ENCODE data around the gene ICAM1. TPM values are rescaled to one million over a fixed set of nuclear protein-coding genes. Genes with fewer than 3 reads are reported as not detected.

ICAM1 gene
- total and polyA plus RNA-seq, 2 of the 13 experiments (the other 11 are each of a cell fraction or from before 2014, with no cell fraction given), result 37.9 to 98.4 TPM

DNA sequence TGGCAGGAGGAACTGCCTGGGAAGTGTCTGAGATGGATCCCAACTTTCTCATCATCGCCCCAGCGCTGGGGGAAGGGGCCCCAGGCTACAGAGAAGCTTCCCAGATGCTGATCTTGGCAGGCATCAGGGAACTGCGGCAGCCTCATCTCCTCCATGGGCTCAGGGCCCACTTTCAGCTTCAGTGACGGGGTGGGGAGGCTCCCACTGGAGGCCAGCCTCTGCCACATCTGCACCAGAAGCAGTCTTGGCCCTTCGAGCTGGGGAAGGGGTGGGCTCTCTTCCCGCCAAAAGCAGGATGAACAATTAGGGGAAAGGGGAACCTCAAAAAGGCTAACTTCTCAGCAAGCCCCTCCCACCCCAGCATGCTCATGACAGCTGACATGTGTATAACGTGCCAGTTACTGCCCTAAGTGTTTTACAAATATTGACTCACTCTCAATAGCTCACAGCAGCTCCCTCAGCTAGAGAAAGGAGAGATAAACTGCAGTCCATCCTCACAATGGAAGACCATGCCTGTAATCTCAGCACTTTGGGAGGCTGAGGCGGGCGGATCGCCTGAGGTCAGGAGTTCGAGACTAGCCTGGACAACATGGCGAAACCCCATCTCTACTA, 32.6 kb upstream of the ICAM1 start (continued):
- 0 out of 2 replicates have a peak, but pooled peaks have one; percentile 47 for TF ChIP-seq ZNF350 (CRISPR knock-in tag; IDR thresholded peaks at IDR 0.05; ENCODE audit: borderline replicate concordance, low read depth)
- TF ChIP-seq DNMT1 (CRISPR knock-in tag; IDR thresholded peaks at IDR 0.05), result no peak
- no peak for TF ChIP-seq PHF5A (CRISPR knock-in tag; IDR thresholded peaks at IDR 0.05; ENCODE audit: low read depth, unreplicated experiment)
- no peak for TF ChIP-seq IKZF4 (CRISPR knock-in tag; IDR thresholded peaks at IDR 0.05; ENCODE audit: borderline replicate concordance, low read depth, not compliant biosample characterization)
- TF ChIP-seq, protein P1, sequence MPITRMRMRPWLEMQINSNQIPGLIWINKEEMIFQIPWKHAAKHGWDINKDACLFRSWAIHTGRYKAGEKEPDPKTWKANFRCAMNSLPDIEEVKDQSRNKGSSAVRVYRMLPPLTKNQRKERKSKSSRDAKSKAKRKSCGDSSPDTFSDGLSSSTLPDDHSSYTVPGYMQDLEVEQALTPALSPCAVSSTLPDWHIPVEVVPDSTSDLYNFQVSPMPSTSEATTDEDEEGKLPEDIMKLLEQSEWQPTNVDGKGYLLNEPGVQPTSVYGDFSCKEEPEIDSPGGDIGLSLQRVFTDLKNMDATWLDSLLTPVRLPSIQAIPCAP (CRISPR knock-in tag; IDR thresholded peaks at IDR 0.05; ENCODE audit: low read depth), result no peak
- peak; percentile 54; the same call in 1 of the 2 replicates for TF ChIP-seq ZMYM4 (CRISPR knock-in tag; IDR thresholded peaks at IDR 0.05)
- TF ChIP-seq NCOA5 (CRISPR knock-in tag; IDR thresholded peaks at IDR 0.05), result no peak
- 0 out of 2 replicates have a peak, but pooled peaks have one; percentile 36 for TF ChIP-seq GTF3A (CRISPR knock-in tag; conservative IDR thresholded peaks at IDR 0.05)
- peak; percentile 43; the same call in 1 of the 2 replicates for TF ChIP-seq ZKSCAN8 (CRISPR knock-in tag; IDR thresholded peaks at IDR 0.05; ENCODE audit: borderline replicate concordance)
- TF ChIP-seq PHF21A (CRISPR knock-in tag; IDR thresholded peaks at IDR 0.05), result peak; percentile 31; the same call in 1 of the 2 replicates
- TF ChIP-seq SNAI1 (CRISPR knock-in tag; IDR thresholded peaks at IDR 0.05; ENCODE audit: borderline replicate concordance), result no peak
- TF ChIP-seq HDAC1 (CRISPR knock-in tag; IDR thresholded peaks at IDR 0.05), result peak; percentile 85
- no peak for TF ChIP-seq ZFP90 (CRISPR knock-in tag; IDR thresholded peaks at IDR 0.05; ENCODE audit: borderline replicate concordance)
- TF ChIP-seq ZNF510 (CRISPR knock-in tag; IDR thresholded peaks at IDR 0.05; ENCODE audit: low read depth), result no peak
- TF ChIP-seq NFE2 (CRISPR knock-in tag; IDR thresholded peaks at IDR 0.05), result no peak
- TF ChIP-seq AHR (CRISPR knock-in tag; IDR thresholded peaks at IDR 0.05), result no peak
- peak; percentile 94 for TF ChIP-seq MEIS1 (CRISPR knock-in tag; IDR thresholded peaks at IDR 0.05; ENCODE audit: borderline replicate concordance)
- TF ChIP-seq ZNF792 (CRISPR knock-in tag; IDR thresholded peaks at IDR 0.05), result peak; percentile 49; the same call in 1 of the 2 replicates
- peak; percentile 51; the same call in 1 of the 2 replicates for TF ChIP-seq NCOA2 (CRISPR knock-in tag; IDR thresholded peaks at IDR 0.05)
- TF ChIP-seq ZNF333 (CRISPR knock-in tag; IDR thresholded peaks at IDR 0.05; ENCODE audit: borderline replicate concordance), result 0 out of 2 replicates have a peak, but pooled peaks have one; percentile 40
- no peak for TF ChIP-seq TEAD2 (CRISPR knock-in tag; IDR thresholded peaks at IDR 0.05)
- TF ChIP-seq, protein P2, sequence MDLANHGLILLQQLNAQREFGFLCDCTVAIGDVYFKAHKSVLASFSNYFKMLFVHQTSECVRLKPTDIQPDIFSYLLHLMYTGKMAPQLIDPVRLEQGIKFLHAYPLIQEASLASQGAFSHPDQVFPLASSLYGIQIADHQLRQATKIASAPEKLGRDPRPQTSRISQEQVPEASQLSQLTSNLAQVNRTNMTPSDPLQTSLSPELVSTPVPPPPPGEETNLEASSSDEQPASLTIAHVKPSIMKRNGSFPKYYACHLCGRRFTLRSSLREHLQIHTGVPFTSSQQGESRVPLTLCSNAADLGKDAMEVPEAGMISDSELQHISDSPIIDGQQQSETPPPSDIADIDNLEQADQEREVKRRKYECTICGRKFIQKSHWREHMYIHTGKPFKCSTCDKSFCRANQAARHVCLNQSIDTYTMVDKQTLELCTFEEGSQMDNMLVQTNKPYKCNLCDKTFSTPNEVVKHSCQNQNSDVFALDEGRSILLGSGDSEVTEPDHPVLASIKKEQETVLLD (CRISPR knock-in tag; IDR thresholded peaks at IDR 0.05; ENCODE audit: low read depth), result no peak
- TF ChIP-seq NR2F1 (CRISPR knock-in tag; IDR thresholded peaks at IDR 0.05), result no peak
- no peak for TF ChIP-seq DNMT3B (CRISPR knock-in tag; conservative IDR thresholded peaks at IDR 0.05)
- peak; percentile 87 for TF ChIP-seq ZMYM3 (CRISPR knock-in tag; IDR thresholded peaks at IDR 0.05)
- TF ChIP-seq SP4 (CRISPR knock-in tag; IDR thresholded peaks at IDR 0.05), result peak; percentile 51
- peak; percentile 31; the same call in 1 of the 2 replicates for TF ChIP-seq ZNF232 (CRISPR knock-in tag; IDR thresholded peaks at IDR 0.05; ENCODE audit: borderline replicate concordance)
- TF ChIP-seq ZNF326 (CRISPR knock-in tag; IDR thresholded peaks at IDR 0.05; ENCODE audit: borderline replicate concordance), result no peak
- TF ChIP-seq ZSCAN20 (CRISPR knock-in tag; IDR thresholded peaks at IDR 0.05; ENCODE audit: borderline replicate concordance), result no peak
- TF ChIP-seq TCF7 (IDR thresholded peaks at IDR 0.05; ENCODE audit: low read depth), result no peak; the same call in 1 of the 2 replicates
- no peak for TF ChIP-seq PRMT3 (CRISPR knock-in tag; IDR thresholded peaks at IDR 0.05; ENCODE audit: borderline replicate concordance, low read depth)

Data from HepG2 (cell line).